Gastrocnemius medialis (tissue), 4 donors: ENCODE data around the gene ST8SIA3.

Experiments
- CTCF ChIP-seq, 5 experiments: fragments of 450-650 bp in 3 of 5; fragments of 200-600 bp in 2 of 5; sonication (generic) in 2 of 5; IDR thresholded peaks in 4 of 5; conservative IDR thresholded peaks in 1 of 5; 1 replicate in 4 of 5; 2 replicates in 1 of 5; pipeline ENCODE4 v1.5.1; 2016 to 2019; ENCODE audit warnings: antibody characterized with exemption in 5 of 5, mild to moderate bottlenecking in 3 of 5, moderate library complexity in 3 of 5
- POLR2A ChIP-seq, 2 donors: fragments of 450-650 bp; IDR thresholded peaks; one replicate each; pipeline ENCODE4 v1.6.1; 2017; ENCODE audit warnings: antibody characterized with exemption in 2 of 2, mild to moderate bottlenecking in 2 of 2, moderate library complexity in 2 of 2

- TF ChIP-seq CTCF (IDR thresholded peaks at IDR 0.05 in 4 of 5, conservative IDR thresholded peaks at IDR 0.05 in 1 of 5) (no peak), POLR2A (IDR thresholded peaks at IDR 0.05) (no peak)
Observed at GRCh38 chr18:57362714-57363113, 10.4 kb downstream of the ST8SIA3 start.
